Glutamatergic neuron (in vitro differentiated cells): ENCODE results near the gene CASKIN2. TPM values are rescaled to one million over a fixed set of nuclear protein-coding genes. Genes with fewer than 3 reads are reported as not detected.

ENCODE experiments used
- DNase-seq: peaks from one replicate; pipeline ENCODE4 v3.0.0; 2022
- H3K27ac Mint-ChIP-seq: one replicate; pipeline ENCODE4 v1.8.0; 2020; ENCODE audit warnings: mild to moderate bottlenecking, mixed read lengths, inconsistent platforms; ENCODE audit not compliant: unreplicated experiment
- H3K27me3 Mint-ChIP-seq: one replicate; pipeline ENCODE4 v1.8.0; 2020; ENCODE audit warnings: mild to moderate bottlenecking, moderate library complexity, mixed read lengths, inconsistent platforms; ENCODE audit not compliant: unreplicated experiment
- H3K36me3 Mint-ChIP-seq: one replicate; pipeline ENCODE4 v1.8.0; 2020; ENCODE audit warnings: mild to moderate bottlenecking, mixed read lengths, inconsistent platforms; ENCODE audit not compliant: unreplicated experiment
- H3K4me1 Mint-ChIP-seq: one replicate; pipeline ENCODE4 v1.8.0; 2020; ENCODE audit warnings: mild to moderate bottlenecking, low read depth, mixed read lengths, inconsistent platforms; ENCODE audit not compliant: unreplicated experiment
- H3K4me3 Mint-ChIP-seq: one replicate; pipeline ENCODE4 v1.8.0; 2020; ENCODE audit warnings: mild to moderate bottlenecking, mixed read lengths, inconsistent platforms; ENCODE audit not compliant: unreplicated experiment
- H3K9me3 Mint-ChIP-seq: one replicate; pipeline ENCODE4 v1.8.0; 2020; ENCODE audit warnings: mild to moderate bottlenecking, moderate library complexity, mixed read lengths, inconsistent platforms; ENCODE audit not compliant: unreplicated experiment
- total RNA-seq: library from RNA; stranded (reverse); fragmentation: NEBNext Ultra II Directional; extraction: Animal tissue kit (Norgen Biotek cat#: 25700); gene quantifications from one replicate; pipeline ENCODE4 v1.2.1, GENCODE V29; 2021; ENCODE audit not compliant: unreplicated experiment
- TF ChIP-seq, protein P1 (sequence below): fragments of 200-600 bp; sonication (generic); IDR thresholded peaks from one replicate; pipeline ENCODE4 v1.5.0; 2021; ENCODE audit not compliant: partially characterized antibody, unreplicated experiment

The CASKIN2 gene
- total RNA-seq, 1 donor from 2014 or later: 22.1 TPM

- Mint-ChIP-seq H3K9me3 (peaks cover 8% of the 10 kb centered on the region), H3K36me3 (no peaks in the 10 kb centered on the region), H3K4me1 (no peaks in the 10 kb centered on the region), H3K27me3 (peaks cover 5% of the 10 kb centered on the region), H3K27ac (no peak overlapping the region), H3K4me3 (peak overlapping the region; percentile 78)
- TF ChIP-seq, protein P1, sequence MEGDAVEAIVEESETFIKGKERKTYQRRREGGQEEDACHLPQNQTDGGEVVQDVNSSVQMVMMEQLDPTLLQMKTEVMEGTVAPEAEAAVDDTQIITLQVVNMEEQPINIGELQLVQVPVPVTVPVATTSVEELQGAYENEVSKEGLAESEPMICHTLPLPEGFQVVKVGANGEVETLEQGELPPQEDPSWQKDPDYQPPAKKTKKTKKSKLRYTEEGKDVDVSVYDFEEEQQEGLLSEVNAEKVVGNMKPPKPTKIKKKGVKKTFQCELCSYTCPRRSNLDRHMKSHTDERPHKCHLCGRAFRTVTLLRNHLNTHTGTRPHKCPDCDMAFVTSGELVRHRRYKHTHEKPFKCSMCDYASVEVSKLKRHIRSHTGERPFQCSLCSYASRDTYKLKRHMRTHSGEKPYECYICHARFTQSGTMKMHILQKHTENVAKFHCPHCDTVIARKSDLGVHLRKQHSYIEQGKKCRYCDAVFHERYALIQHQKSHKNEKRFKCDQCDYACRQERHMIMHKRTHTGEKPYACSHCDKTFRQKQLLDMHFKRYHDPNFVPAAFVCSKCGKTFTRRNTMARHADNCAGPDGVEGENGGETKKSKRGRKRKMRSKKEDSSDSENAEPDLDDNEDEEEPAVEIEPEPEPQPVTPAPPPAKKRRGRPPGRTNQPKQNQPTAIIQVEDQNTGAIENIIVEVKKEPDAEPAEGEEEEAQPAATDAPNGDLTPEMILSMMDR: no peak
- DNase-seq: peak; percentile 31
Measured at GRCh38 chr17:75514919-75515495, 330 bp downstream of the CASKIN2 start.

DNA sequence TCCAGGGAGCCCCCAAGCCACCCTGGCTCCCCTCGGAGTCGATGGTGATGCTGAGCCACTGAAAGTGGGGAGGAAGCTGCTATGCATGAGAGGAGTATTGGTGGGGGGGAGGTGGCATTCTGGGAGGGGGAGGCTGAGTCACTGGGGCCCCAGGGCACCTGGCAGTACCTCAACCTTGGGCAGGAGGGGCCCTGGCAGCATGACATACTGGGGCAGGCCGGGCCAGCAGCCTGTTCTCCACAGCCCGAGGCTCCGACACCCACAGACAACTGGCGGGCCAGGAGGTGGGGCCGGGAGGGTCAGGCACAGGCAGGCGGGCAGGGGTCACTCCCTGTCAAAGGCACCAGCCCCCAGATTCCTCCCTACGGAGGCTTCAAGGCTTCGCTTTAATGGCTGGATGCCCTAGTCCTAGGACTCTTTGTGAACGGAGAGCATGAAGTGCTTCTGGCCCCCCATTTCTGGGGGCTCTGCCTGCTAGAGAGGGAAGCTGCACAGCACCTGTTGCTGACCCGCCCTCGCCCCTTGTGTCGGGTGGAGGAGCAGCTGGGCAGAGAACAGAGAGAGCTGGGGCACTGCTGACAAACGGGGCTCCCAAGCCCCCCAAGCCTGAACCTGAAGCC is 928 bp downstream of the CASKIN2 start:
- TF ChIP-seq, protein P1: no peak
- H3K27ac Mint-ChIP-seq: no peak overlapping the region
- no peaks in the 10 kb centered on the region for H3K4me1 Mint-ChIP-seq
- peaks cover 5% of the 10 kb centered on the region for H3K27me3 Mint-ChIP-seq
- DNase-seq: peak; percentile 24
- peak overlapping the region; percentile 78 for H3K4me3 Mint-ChIP-seq
- H3K36me3 Mint-ChIP-seq: no peaks in the 10 kb centered on the region
- peaks cover 8% of the 10 kb centered on the region for H3K9me3 Mint-ChIP-seq

DNA sequence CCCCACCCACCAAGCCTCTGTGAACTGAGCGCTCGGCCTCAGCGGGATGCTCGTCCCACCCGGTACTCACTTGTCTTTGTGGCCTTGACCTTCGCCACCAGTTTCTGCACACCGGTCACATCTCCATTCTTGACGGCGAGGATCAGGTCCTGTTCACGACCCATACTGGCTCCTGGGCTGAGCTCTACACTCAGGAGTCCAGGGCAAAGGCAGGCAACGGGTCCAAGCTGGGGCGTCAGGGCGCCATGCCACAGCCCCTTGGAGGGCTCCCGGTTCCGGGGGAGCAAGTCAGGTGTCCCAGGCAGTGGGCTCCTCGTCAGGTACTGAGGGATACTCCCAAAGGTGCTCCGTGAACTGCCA is 1.7 kb downstream of the CASKIN2 start:
- TF ChIP-seq, protein P1: no peak
- Mint-ChIP-seq H3K36me3 (no peaks in the 10 kb centered on the region), H3K4me3 (peak overlapping the region; percentile 71), H3K27me3 (peaks cover 5% of the 10 kb centered on the region), H3K27ac (no peak overlapping the region), H3K9me3 (peaks cover 8% of the 10 kb centered on the region), H3K4me1 (no peaks in the 10 kb centered on the region)
- no peak for DNase-seq

DNA sequence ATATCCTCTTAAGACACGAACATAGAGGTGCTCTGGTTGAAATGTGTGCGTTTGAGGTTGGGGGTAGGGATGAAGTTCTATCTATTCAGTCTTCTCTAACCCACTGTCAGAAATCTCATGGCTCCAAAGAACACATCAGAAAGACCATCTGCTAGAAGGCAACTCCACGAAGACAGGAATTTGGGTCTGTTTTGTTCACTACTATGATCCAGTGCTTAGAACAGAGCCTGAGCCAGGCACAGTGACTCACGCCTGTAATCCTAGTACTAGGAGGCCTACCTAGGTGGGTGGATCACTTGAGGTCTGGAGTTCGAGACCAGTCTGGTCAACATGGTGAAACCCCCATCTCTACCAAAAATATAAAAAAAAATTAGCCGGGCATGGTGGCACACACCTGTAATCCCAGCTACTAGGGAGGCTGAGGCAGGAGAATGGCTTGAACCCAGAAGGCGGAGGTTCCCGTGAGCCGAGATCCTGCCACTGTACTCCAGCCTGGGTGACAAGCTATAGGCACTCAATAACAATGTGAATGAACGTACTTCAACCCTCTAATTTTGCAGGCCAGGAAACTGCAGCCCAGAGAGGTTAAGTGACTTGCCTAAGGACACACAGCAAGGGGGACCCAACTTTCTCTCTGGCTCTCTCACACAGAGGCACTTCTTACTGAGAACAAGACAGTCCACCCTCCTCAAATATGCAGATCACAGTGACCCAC is 2.3 kb downstream of the CASKIN2 start:
- no peaks in the 10 kb centered on the region for H3K4me1 Mint-ChIP-seq
- peaks cover 5% of the 10 kb centered on the region for H3K9me3 Mint-ChIP-seq
- H3K27me3 Mint-ChIP-seq: peaks cover 3% of the 10 kb centered on the region
- no peaks in the 10 kb centered on the region for H3K36me3 Mint-ChIP-seq
- DNase-seq: no peak
- no peak overlapping the region for H3K27ac Mint-ChIP-seq
- TF ChIP-seq, protein P1: no peak
- H3K4me3 Mint-ChIP-seq: peak overlapping the region; percentile 46
